BLaER1 treated with 17β-estradiol and CSF1 and Interleukin-3, amounts not matched to agents 10 nM and 100 nM (cell line): Measurements from ENCODE around the gene TGFBR3L.
"Not testable (repeated sequence)": the region's sequence is repeated elsewhere in the genome, so short reads cannot be mapped to it uniquely, and the experiment has no call there.

Source experiments
- H3K27ac ChIP-seq, 11 experiments: shearing (Covaris generic); formaldehyde crosslinking; 2 replicates each; pipeline ENCODE4 v1.8.1; 2022
- H3K27me3 ChIP-seq, 11 experiments: shearing (Covaris generic); formaldehyde crosslinking; 2 replicates each; pipeline ENCODE4 v1.8.1; 2022
- H3K36me3 ChIP-seq, 11 experiments: shearing (Covaris generic); formaldehyde crosslinking; 2 replicates each; pipeline ENCODE4 v1.8.1; 2022
- H3K4me1 ChIP-seq, 10 experiments: shearing (Covaris generic); formaldehyde crosslinking; 2 replicates each; pipeline ENCODE4 v1.8.1; 2022
- H3K4me2 ChIP-seq, 11 experiments: shearing (Covaris generic); formaldehyde crosslinking; 2 replicates each; pipeline ENCODE4 v1.8.1; 2022
- H3K4me3 ChIP-seq, 10 experiments: shearing (Covaris generic); formaldehyde crosslinking; 2 replicates each; pipeline ENCODE4 v1.8.1; 2022
- H3K9ac ChIP-seq, 11 experiments: shearing (Covaris generic); formaldehyde crosslinking; 2 replicates each; pipeline ENCODE4 v1.8.1; 2022
- H3K9me3 ChIP-seq, 11 experiments: shearing (Covaris generic); formaldehyde crosslinking; replicated peaks in 1 of 11; 2 replicates each; pipeline ENCODE4 v1.8.1; 2022
- H4K20me1 ChIP-seq, 11 experiments: shearing (Covaris generic); formaldehyde crosslinking; 2 replicates each; pipeline ENCODE4 v1.8.1; 2022
- Cebpa-rat ChIP-seq, 11 experiments: shearing (Covaris generic); IDR thresholded peaks; 2 replicates each; pipeline ENCODE4 v1.8.1; 2022

Gene TGFBR3L

GRCh38 chr19:7916955-7917266 lies 2.3 kb downstream of the TGFBR3L start:
- H3K4me3 ChIP-seq: peak overlapping the region; percentile 49 to 68 (median 54)
- H3K27me3 ChIP-seq: peaks cover 71 to 77% (median 75%) of the 10 kb centered on the region in 11 experiments
- peaks cover 2 to 30% (median 10%) of the 10 kb centered on the region in 11 experiments for H3K36me3 ChIP-seq
- peak overlapping the region in 10 of 11 experiments; percentile 8 to 70 (median 50); a peak in 16 of 22 replicates for H3K9ac ChIP-seq
- H3K4me1 ChIP-seq: peaks cover 56 to 80% (median 68%) of the 10 kb centered on the region in 10 experiments
- no peak overlapping the region for H3K27ac ChIP-seq
- peaks cover 28 to 88% (median 74%) of the 10 kb centered on the region in 11 experiments for H4K20me1 ChIP-seq
- TF ChIP-seq Cebpa-rat (IDR thresholded peaks at IDR 0.05): no peak
- no peaks in the 10 kb centered on the region for H3K9me3 ChIP-seq
- H3K4me2 ChIP-seq: peak overlapping the region; percentile 79 to 100 (median 90)

DNA sequence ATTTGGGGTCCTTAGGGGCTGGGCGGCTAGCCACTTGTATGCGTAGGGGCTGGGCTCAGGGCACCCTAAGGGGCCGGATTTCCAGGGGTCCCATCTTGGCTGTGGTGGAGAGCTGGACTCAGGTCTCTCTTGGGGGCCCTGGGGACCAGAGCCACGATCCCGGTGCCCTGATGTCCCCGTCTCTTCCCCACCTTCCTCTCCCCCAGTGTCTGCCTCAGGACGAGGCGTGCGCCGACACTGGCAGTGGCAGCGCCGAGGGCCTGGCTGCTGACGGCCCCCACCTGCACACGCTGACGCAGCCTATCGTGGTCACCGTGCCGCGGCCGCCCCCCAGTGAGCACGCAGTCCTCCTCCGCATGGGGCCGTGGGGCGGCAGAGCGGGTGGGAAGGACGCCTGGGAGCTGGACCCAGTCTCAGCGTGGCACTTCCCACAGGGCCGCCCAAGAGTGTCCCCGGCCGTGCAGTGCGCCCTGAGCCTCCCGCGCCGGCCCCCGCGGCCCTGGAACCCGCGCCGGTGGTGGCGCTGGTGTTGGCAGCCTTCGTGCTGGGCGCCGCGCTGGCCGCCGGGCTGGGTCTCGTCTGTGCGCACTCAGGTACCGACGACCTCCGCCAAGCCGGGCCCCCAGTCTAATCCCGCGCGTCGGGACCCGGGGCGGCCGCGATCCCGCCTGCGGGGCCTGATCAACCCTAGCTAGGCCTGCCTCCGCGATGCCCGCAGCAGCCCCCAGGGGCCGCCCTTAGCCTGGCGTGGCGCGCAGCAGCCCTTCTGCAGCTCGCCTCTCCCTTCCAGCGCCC lies 2.8 kb downstream of the TGFBR3L start:
- Histone ChIP-seq H3K9me3 (no peaks in the 10 kb centered on the region), H3K9ac (peak overlapping the region; percentile 9 to 70 (median 45); a peak in 19 of 22 replicates), H3K36me3 (peaks cover 7 to 31% (median 12%) of the 10 kb centered on the region in 11 experiments), H3K27me3 (peaks cover 71 to 75% (median 74%) of the 10 kb centered on the region in 11 experiments), H3K4me2 (peak overlapping the region; percentile 79 to 100 (median 90)), H3K27ac (no peak overlapping the region), H4K20me1 (peaks cover 24 to 89% (median 75%) of the 10 kb centered on the region in 11 experiments; a peak in 21 of 22 replicates), H3K4me1 (peaks cover 58 to 79% (median 67%) of the 10 kb centered on the region in 10 experiments), H3K4me3 (peak overlapping the region; percentile 49 to 68 (median 54))
- no peak for TF ChIP-seq Cebpa-rat (IDR thresholded peaks at IDR 0.05)

DNA sequence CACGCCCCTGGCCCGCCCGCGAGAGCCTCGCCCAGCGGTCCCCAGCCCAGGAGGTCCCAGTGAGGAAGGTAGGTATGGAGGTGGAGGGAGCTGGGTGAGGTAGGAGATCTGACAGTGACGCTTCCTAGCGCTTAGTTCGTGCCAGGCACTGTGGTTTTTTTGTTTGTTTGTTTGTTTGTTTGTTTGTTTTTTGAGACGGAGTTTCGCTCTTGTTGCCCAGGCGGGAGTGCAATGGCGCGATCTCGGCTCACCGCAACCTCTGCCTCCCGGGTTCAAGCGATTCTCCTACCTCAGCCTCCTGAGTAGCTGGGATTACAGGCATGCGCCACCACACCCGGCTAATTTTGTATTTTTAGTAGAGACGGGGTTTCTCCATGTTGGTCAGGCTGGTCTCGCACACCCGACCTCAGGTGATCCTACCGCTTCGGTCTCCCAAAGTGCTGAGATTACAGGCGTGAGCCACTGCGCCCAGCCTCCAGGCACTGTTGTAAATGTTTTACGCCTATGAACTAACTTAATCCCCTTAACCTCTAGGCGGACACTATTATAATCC lies 3.5 kb downstream of the TGFBR3L start:
- Histone ChIP-seq H3K9ac (peak overlapping the region in 9 of 11 experiments; percentile 9 to 70 (median 45); a peak in 11 of 22 replicates), H3K36me3 (peaks cover 13 to 32% (median 18%) of the 10 kb centered on the region in 11 experiments), H3K4me3 (peak overlapping the region in 9 of 10 experiments; percentile 49 to 68 (median 56); a peak in 17 of 20 replicates), H4K20me1 (peaks cover 17 to 90% (median 75%) of the 10 kb centered on the region in 11 experiments; a peak in 21 of 22 replicates), H3K4me2 (peak overlapping the region; percentile 79 to 100 (median 90)), H3K4me1 (peaks cover 55 to 73% (median 64%) of the 10 kb centered on the region in 10 experiments), H3K27me3 (peaks cover 67 to 69% (median 68%) of the 10 kb centered on the region in 11 experiments)
- H3K27ac ChIP-seq, H3K9me3 ChIP-seq: not testable (repeated sequence)

GRCh38 chr19:7918615-7919421 lies 4.2 kb downstream of the TGFBR3L start:
- Histone ChIP-seq H3K27ac (no peak overlapping the region), H3K27me3 (peaks cover 60 to 63% (median 62%) of the 10 kb centered on the region in 11 experiments), H3K9me3 (no peaks in the 10 kb centered on the region), H3K9ac (no peak overlapping the region), H3K4me2 (peak overlapping the region; percentile 80 to 100 (median 92); a peak in 19 of 22 replicates), H4K20me1 (peaks cover 10 to 90% (median 75%) of the 10 kb centered on the region in 11 experiments; a peak in 21 of 22 replicates), H3K36me3 (peaks cover 13 to 30% (median 18%) of the 10 kb centered on the region in 11 experiments), H3K4me1 (peaks cover 60 to 74% (median 69%) of the 10 kb centered on the region in 10 experiments), H3K4me3 (peak overlapping the region in 4 of 10 experiments; percentile 44 to 69 (median 60); a peak in 4 of 20 replicates)
- TF ChIP-seq Cebpa-rat (IDR thresholded peaks at IDR 0.05): no peak

- peaks cover 50 to 56% (median 51%) of the 10 kb centered on the region in 11 experiments for H3K27me3 ChIP-seq
- H3K27ac ChIP-seq: peak within 1 kb of the TSS; percentile 68 to 85 (median 75)
These were observed 5.2 kb downstream of the TGFBR3L start, which contains the start of gene SNAPC2 for GRCh38 chr19:7919610-7920518. Gene SNAPC2, plus strand, starts transcription at chr19:7920338. Its CDS starts 29 bp downstream, at chr19:7920367.

GRCh38 chr19:7920519-7921301 lies 6.1 kb downstream of the TGFBR3L start:
- Histone ChIP-seq H3K27me3 (peaks cover 42 to 54% (median 43%) of the 10 kb centered on the region in 11 experiments), H3K4me2 (peak overlapping the region; percentile 94 to 100 (median 99)), H3K36me3 (peaks cover 13 to 21% (median 15%) of the 10 kb centered on the region in 11 experiments; a peak in 21 of 22 replicates), H3K27ac (peak overlapping the region; percentile 68 to 85 (median 75)), H3K4me1 (peaks cover 69 to 83% (median 74%) of the 10 kb centered on the region in 10 experiments), H3K4me3 (peak overlapping the region; percentile 60 to 78 (median 69)), H3K9ac (peak overlapping the region; percentile 71 to 88 (median 81)), H4K20me1 (peaks cover 0 to 81% (median 68%) of the 10 kb centered on the region in 11 experiments; a peak in 21 of 22 replicates), H3K9me3 (no peaks in the 10 kb centered on the region)
- TF ChIP-seq Cebpa-rat (IDR thresholded peaks at IDR 0.05): no peak

More at GRCh38 chr19:7919610-7920518, 5.2 kb downstream of the TGFBR3L start, which contains the start of gene SNAPC2:
- TF ChIP-seq Cebpa-rat (IDR thresholded peaks at IDR 0.05): no peak
- H3K36me3 ChIP-seq: peaks cover 13 to 21% (median 15%) of the 10 kb centered on the region in 11 experiments; a peak in 21 of 22 replicates
- H3K4me1 ChIP-seq: peaks cover 71 to 81% (median 75%) of the 10 kb centered on the region in 10 experiments
- peak within 1 kb of the TSS; percentile 71 to 88 (median 81) for H3K9ac ChIP-seq
- H3K4me3 ChIP-seq: peak within 1 kb of the TSS; percentile 60 to 78 (median 69)
- H4K20me1 ChIP-seq: peaks cover 0 to 90% (median 75%) of the 10 kb centered on the region in 11 experiments; a peak in 21 of 22 replicates
- no peaks in the 10 kb centered on the region for H3K9me3 ChIP-seq
- H3K4me2 ChIP-seq: peak within 1 kb of the TSS; percentile 94 to 100 (median 99)
